Adrenal gland (tissue), 12 donors: ENCODE measurements around the gene MAP3K12. TPM values are rescaled to one million over a fixed set of nuclear protein-coding genes. Genes with fewer than 3 reads are reported as not detected.
A peak's percentile ranks its signal among the peaks of the same experiment; 100 is the strongest.

Experiments
- DNase-seq, 7 donors: peaks; one replicate each; pipeline ENCODE4 v3.0.0-alpha.2; 2019 to 2020
- H3K27ac ChIP-seq, 5 donors: fragments of 200-600 bp; sonication (generic) in 4 of 5; 1 replicate in 3 of 5; 2 replicates in 2 of 5; pipeline versions ENCODE4 v1.5.1 to v1.8.0; 2016 to 2020; ENCODE audit warnings: mild to moderate bottlenecking in 1 of 5
- H3K27me3 ChIP-seq: fragments of 200-600 bp; 2 replicates; pipeline ENCODE4 v1.8.0; 2021
- H3K36me3 ChIP-seq, 2 donors: fragments of 200-600 bp; replicated peaks in 1 of 2; 1 replicate in 1 of 2; 2 replicates in 1 of 2; pipeline versions ENCODE4 v1.5.1 to v1.8.0; 2018 to 2022
- H3K4me1 ChIP-seq, 2 donors: fragments of 200-600 bp; replicated peaks in 1 of 2; 1 replicate in 1 of 2; 2 replicates in 1 of 2; pipeline versions ENCODE4 v1.5.1 to v1.8.0; 2018 to 2021
- H3K4me3 ChIP-seq, 4 donors: fragments of 200-600 bp; sonication (generic) in 3 of 4; one replicate each; pipeline ENCODE4 v1.5.1; 2016 to 2018
- H3K9me3 ChIP-seq, 3 donors: fragments of 200-600 bp; sonication (generic) in 1 of 3; replicated peaks in 1 of 3; 1 replicate in 2 of 3; 2 replicates in 1 of 3; pipeline versions ENCODE4 v1.5.1 to v1.8.0; 2016 to 2021
- CTCF ChIP-seq, 6 experiments: fragments of 450-650 bp in 4 of 6; fragments of 200-600 bp in 2 of 6; sonication (generic) in 1 of 6; IDR thresholded peaks; 1 replicate in 5 of 6; 2 replicates in 1 of 6; pipeline versions ENCODE4 v1.5.1 to v1.8.0; 2016 to 2021; ENCODE audit warnings: antibody characterized with exemption in 6 of 6, mild to moderate bottlenecking in 2 of 6, moderate library complexity in 1 of 6
- POLR2A ChIP-seq, 2 donors: fragments of 450-650 bp; IDR thresholded peaks; one replicate each; pipeline ENCODE4 v1.6.1; 2017; ENCODE audit warnings: antibody characterized with exemption in 2 of 2, mild to moderate bottlenecking in 2 of 2, moderate library complexity in 1 of 2
- WGBS, 4 donors: extraction: QIAGEN DNeasy Blood & Tissue Kit in 2 of 4; methylation state at CpG; one replicate each; pipeline versions ENCODE4 v1.1.5 to v1.1.7; 2013 to 2017; 5-methylcytosine and 5-hydroxymethylcytosine counted together
- intact Hi-C, 2 donors: fragments of 100-400 bp; cut with DNase I; formaldehyde crosslinking; loops; one replicate each; pipeline versions ENCODE4 v1.14.1 to v1.15.0; 2022 to 2023
- polyA plus RNA-seq, 3 donors: library from polyadenylated mRNA; stranded (reverse); fragments of 200-250 nt in 2 of 3; fragments of 350-450 nt in 1 of 3; fragmentation: Illumina TruSeq in 1 of 3; extraction: RNeasy Lipid Tissue Mini Kit (QIAGEN cat#74804) in 1 of 3; gene quantifications; one replicate each; pipeline ENCODE4 v1.2.3, GENCODE V29; 2013 to 2014
- total RNA-seq, 9 donors: library from RNA; depleted of rRNA in 4 of 9; stranded (reverse); fragments of >200 nt in 4 of 9; fragments of 120-200 nt in 1 of 9; fragmentation: NEBNext Ultra II Directional in 1 of 9; extraction: Animal tissue kit (Norgen Biotek cat#: 25700) in 1 of 9; gene quantifications; one replicate each; pipeline versions ENCODE4 v1.1.0 to v1.2.4, GENCODE V29; 2013 to 2023
- donor health status: healthy with polysubstance abuse.
- donor health status: Bipolar disorder and iron deficiency.
- donor health status: DM: yes; HTN: yes; CAD: no.
- donor health status: DM: no; HTN: no; CAD: no.
- donor health status: DM: no; HTN: no; CAD: no.
- donor health status: DM: yes; HTN: yes; CAD: no.

MAP3K12 gene
- total and polyA plus RNA-seq, 12 donors, result 6.9 to 85.1 (median 16.9) TPM

DNA sequence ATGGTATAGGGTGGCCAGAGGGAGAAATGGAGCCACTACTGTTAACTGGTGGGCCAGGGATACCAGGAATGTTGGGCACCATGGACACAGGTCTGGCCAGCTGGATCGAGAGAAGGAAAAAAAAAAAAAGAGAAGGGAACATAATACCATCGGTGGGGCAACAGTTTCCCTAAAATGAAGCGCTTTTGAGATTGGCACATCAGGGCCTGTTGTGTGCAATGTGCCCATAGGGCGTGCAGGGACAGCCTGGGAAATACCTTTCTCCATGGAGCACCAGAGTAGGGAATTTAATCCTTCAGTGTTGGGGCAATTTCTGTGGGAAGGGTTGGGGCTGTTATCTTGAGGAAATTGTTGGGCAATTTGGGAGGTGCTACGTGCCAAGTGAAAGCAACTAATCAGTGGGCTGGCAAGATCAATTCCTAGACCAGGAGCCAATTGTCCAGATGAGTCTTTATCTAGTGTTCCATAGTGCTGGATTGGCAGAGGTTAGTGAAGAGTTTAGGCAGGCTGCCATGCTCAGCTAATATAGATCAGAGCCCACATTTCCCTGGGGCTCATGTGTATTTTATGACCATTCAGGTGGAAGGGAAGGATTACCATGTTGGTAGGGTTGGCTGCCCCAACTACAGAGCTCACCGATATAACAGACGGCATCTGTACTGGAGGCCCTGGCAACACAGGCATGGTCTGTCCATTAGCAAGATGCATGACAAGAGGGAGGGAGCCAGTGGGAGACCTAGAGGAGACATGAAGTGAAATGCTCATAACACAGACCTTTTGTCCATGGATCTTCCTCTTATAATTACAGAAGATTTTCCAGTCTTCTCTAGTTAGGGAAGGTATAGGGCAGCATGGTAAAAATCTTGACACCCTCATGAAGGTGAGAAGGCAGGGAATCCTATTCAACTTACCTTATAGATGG lies 33.5 kb upstream of the MAP3K12 start:
- no peaks in the 10 kb centered on the region for H3K9me3 ChIP-seq
- 88 to 95% (median 93%) methylated on average over 7 of the region's 7 CpGs for WGBS, 4 donors
- peak in 2 of 7 donors; percentile 15 to 46 for DNase-seq
- H3K27me3 ChIP-seq, result no peaks in the 10 kb centered on the region
- H3K27ac ChIP-seq, result no peak overlapping the region
- TF ChIP-seq CTCF (IDR thresholded peaks at IDR 0.05) (no peak), POLR2A (IDR thresholded peaks at IDR 0.05) (no peak)
- no peak overlapping the region for H3K4me3 ChIP-seq
- peaks cover 0 to 86% of the 10 kb centered on the region in 2 donors for H3K36me3 ChIP-seq
- H3K4me1 ChIP-seq, result peaks cover 0 to 4% of the 10 kb centered on the region in 2 donors
- intact Hi-C loops, result no loop called here

DNA sequence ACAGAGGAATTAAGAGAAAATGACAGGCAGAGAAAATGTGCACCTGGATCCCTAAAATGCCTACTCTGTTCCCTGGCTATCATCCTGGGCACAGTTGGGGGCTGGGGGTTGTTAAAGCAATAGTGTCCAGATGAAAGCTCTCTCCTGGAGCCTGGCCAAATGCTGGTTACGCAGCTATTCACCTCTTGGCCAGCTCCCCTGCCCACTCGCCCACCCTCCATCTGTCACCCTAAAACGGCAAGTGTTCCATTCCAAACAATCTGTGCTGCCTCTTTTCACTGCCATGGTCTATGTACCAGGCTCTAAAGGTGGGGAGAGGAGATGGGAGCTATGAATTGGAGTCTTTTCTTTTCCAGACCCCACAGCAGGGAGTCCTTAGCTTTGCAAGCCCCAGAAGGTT lies 32.8 kb upstream of the MAP3K12 start:
- H3K27ac ChIP-seq, result no peak overlapping the region
- no peaks in the 10 kb centered on the region for H3K27me3 ChIP-seq
- WGBS, 4 donors, result 63 to 80% (median 74%) methylated on average over 1 to 3 of the region's 3 CpGs
- DNase-seq, result peak in 1 of 7 donors; percentile 48
- TF ChIP-seq CTCF (IDR thresholded peaks at IDR 0.05) (no peak), POLR2A (IDR thresholded peaks at IDR 0.05) (no peak)
- no peaks in the 10 kb centered on the region for H3K4me1 ChIP-seq
- intact Hi-C loops, result no loop called here
- no peak overlapping the region for H3K4me3 ChIP-seq
- peaks cover 0 to 82% of the 10 kb centered on the region in 2 donors for H3K36me3 ChIP-seq
- no peaks in the 10 kb centered on the region for H3K9me3 ChIP-seq

GRCh38 chr12:53530920-53531319 lies 31.7 kb upstream of the MAP3K12 start:
- Histone ChIP-seq H3K27me3 (no peaks in the 10 kb centered on the region), H3K36me3 (peaks cover 0 to 79% of the 10 kb centered on the region in 2 donors), H3K27ac (no peak overlapping the region), H3K9me3 (no peaks in the 10 kb centered on the region), H3K4me1 (no peaks in the 10 kb centered on the region), H3K4me3 (no peak overlapping the region)
- TF ChIP-seq CTCF (IDR thresholded peaks at IDR 0.05) (no peak), POLR2A (IDR thresholded peaks at IDR 0.05) (no peak)
- intact Hi-C loops, result no loop called here
- WGBS, 4 donors, result 84 to 94% (median 94%) methylated on average over 4 of the region's 4 CpGs
- peak in 1 of 7 donors; percentile 25 for DNase-seq

DNA sequence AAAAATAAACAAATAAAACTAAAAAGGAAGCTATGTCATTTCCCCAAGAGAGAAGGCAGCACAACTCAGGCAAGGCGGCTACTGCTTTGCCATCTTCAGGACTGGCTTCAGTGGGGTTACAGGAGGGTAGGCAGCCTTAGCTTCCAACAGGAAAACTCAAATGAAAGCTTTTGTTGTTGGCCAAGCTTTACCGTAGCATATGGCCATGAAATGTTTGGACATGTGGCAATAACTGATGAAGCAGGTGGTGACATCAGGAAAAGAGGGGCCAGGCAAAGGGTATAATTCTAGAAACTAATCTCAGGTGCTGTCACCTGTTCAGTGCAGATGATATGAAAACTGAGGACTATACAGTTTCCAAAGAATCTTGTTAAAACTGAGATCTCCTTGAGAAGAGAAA lies 30.8 kb upstream of the MAP3K12 start:
- Histone ChIP-seq H3K36me3 (peaks cover 0 to 79% of the 10 kb centered on the region in 2 donors), H3K4me3 (no peak overlapping the region), H3K27ac (no peak overlapping the region), H3K27me3 (no peaks in the 10 kb centered on the region), H3K4me1 (no peaks in the 10 kb centered on the region), H3K9me3 (no peaks in the 10 kb centered on the region)
- DNase-seq, result peak in 1 of 7 donors; percentile 11
- TF ChIP-seq CTCF (IDR thresholded peaks at IDR 0.05) (no peak), POLR2A (IDR thresholded peaks at IDR 0.05) (no peak)
- 77 to 88% (median 82%) methylated on average over 2 of the region's 2 CpGs for WGBS, 4 donors
- intact Hi-C loops, result no loop called here
